Measurements from ENCODE around the gene PBX4. TPM values are rescaled to one million over a fixed set of nuclear protein-coding genes. Genes with fewer than 3 reads are reported as not detected.

PBX4 gene
- total RNA-seq, 1 donor from 2014 or later, result 0.82 TPM

GRCh38 chr19:19544257-19544953 lies 74.1 kb downstream of the PBX4 start:
- Mint-ChIP-seq H3K4me1 (ENCODE audit: unreplicated experiment) (no peaks in the 10 kb centered on the region), H3K27ac (ENCODE audit: unreplicated experiment) (no peak overlapping the region), H3K4me3 (ENCODE audit: unreplicated experiment) (no peak overlapping the region), H3K9me3 (ENCODE audit: unreplicated experiment) (no peaks in the 10 kb centered on the region), H3K27me3 (ENCODE audit: unreplicated experiment) (peaks cover 7% of the 10 kb centered on the region), H3K36me3 (ENCODE audit: low read depth, unreplicated experiment) (peaks cover 4% of the 10 kb centered on the region)
- DNase-seq (ENCODE audit: low spot score), result no peak
- no peak for TF ChIP-seq CTCF (IDR thresholded peaks at IDR 0.05; ENCODE audit: unreplicated experiment)

DNA sequence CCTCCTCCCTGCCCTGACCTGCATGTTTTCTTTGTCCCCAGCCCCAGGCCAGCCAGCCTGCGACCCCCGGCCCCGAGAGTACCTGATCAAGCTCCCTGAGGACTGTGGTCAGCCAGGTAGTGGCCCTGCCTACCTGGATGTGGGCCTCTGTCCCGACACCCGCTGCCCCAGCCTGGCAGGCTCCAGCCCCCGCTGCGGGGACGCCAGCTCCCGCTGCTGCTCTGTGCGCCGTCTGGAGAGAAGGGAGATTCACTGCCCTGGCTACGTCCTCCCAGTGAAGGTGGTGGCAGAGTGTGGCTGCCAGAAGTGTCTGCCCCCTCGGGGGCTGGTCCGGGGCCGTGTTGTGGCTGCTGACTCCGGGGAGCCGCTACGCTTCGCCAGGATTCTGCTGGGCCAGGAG lies 74.8 kb downstream of the PBX4 start:
- Mint-ChIP-seq H3K4me3 (ENCODE audit: unreplicated experiment) (no peak overlapping the region), H3K27me3 (ENCODE audit: unreplicated experiment) (peaks cover 12% of the 10 kb centered on the region), H3K9me3 (ENCODE audit: unreplicated experiment) (no peaks in the 10 kb centered on the region), H3K36me3 (ENCODE audit: low read depth, unreplicated experiment) (peaks cover 4% of the 10 kb centered on the region), H3K27ac (ENCODE audit: unreplicated experiment) (no peak overlapping the region), H3K4me1 (ENCODE audit: unreplicated experiment) (no peaks in the 10 kb centered on the region)
- DNase-seq (ENCODE audit: low spot score), result no peak
- TF ChIP-seq CTCF (IDR thresholded peaks at IDR 0.05; ENCODE audit: unreplicated experiment), result no peak

DNA sequence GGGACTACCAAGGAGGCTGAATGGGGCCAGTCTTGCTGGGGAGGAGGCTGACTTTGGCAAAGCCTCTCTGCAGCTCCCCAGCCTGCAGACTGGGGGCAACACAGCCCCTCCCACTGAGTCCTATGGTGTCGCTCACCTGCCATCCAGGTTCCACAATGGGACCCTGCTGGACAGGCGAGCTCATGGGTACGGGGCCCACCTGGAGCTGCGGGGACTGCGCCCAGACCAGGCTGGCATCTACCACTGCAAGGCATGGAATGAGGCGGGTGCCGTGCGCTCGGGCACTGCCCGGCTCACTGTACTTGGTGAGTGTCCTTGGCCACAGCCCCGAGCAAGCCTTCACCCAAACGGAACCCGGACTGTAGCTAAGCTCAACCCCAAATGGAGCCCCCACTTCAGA lies 75.4 kb downstream of the PBX4 start:
- peaks cover 6% of the 10 kb centered on the region for H3K36me3 Mint-ChIP-seq (ENCODE audit: low read depth, unreplicated experiment)
- H3K27ac Mint-ChIP-seq (ENCODE audit: unreplicated experiment), result no peak overlapping the region
- H3K4me1 Mint-ChIP-seq (ENCODE audit: unreplicated experiment), result no peaks in the 10 kb centered on the region
- TF ChIP-seq CTCF (IDR thresholded peaks at IDR 0.05; ENCODE audit: unreplicated experiment), result no peak
- no peak overlapping the region for H3K4me3 Mint-ChIP-seq (ENCODE audit: unreplicated experiment)
- DNase-seq (ENCODE audit: low spot score), result no peak
- no peaks in the 10 kb centered on the region for H3K9me3 Mint-ChIP-seq (ENCODE audit: unreplicated experiment)
- peaks cover 12% of the 10 kb centered on the region for H3K27me3 Mint-ChIP-seq (ENCODE audit: unreplicated experiment)

GRCh38 chr19:19542507-19542906 lies 76.0 kb downstream of the PBX4 start:
- TF ChIP-seq CTCF (IDR thresholded peaks at IDR 0.05; ENCODE audit: unreplicated experiment), result no peak
- Mint-ChIP-seq H3K4me1 (ENCODE audit: unreplicated experiment) (no peaks in the 10 kb centered on the region), H3K36me3 (ENCODE audit: low read depth, unreplicated experiment) (peaks cover 6% of the 10 kb centered on the region), H3K27me3 (ENCODE audit: unreplicated experiment) (peaks cover 14% of the 10 kb centered on the region), H3K9me3 (ENCODE audit: unreplicated experiment) (no peaks in the 10 kb centered on the region), H3K4me3 (ENCODE audit: unreplicated experiment) (no peak overlapping the region), H3K27ac (ENCODE audit: unreplicated experiment) (no peak overlapping the region)
- DNase-seq (ENCODE audit: low spot score), result no peak

- H3K4me3 Mint-ChIP-seq (ENCODE audit: unreplicated experiment), result no peak overlapping the region
These were observed 76.9 kb downstream of the PBX4 start for GRCh38 chr19:19541616-19542015.

More at GRCh38 chr19:19541616-19542015, 76.9 kb downstream of the PBX4 start:
- Mint-ChIP-seq H3K4me1 (ENCODE audit: unreplicated experiment) (no peaks in the 10 kb centered on the region), H3K36me3 (ENCODE audit: low read depth, unreplicated experiment) (peaks cover 9% of the 10 kb centered on the region), H3K27ac (ENCODE audit: unreplicated experiment) (no peak overlapping the region), H3K9me3 (ENCODE audit: unreplicated experiment) (no peaks in the 10 kb centered on the region), H3K27me3 (ENCODE audit: unreplicated experiment) (peaks cover 18% of the 10 kb centered on the region)
- TF ChIP-seq CTCF (IDR thresholded peaks at IDR 0.05; ENCODE audit: unreplicated experiment), result no peak
- no peak for DNase-seq (ENCODE audit: low spot score)

Measured in endothelial cell (in vitro differentiated cells).